Lung (tissue), 12 donors: ENCODE results near the gene SEC14L1. TPM values are rescaled to one million over a fixed set of nuclear protein-coding genes. Genes with fewer than 3 reads are reported as not detected.
A peak's percentile ranks its signal among the peaks of the same experiment; 100 is the strongest.

Source experiments
- ATAC-seq: fragments of 200-7000 bp; cut with Tn5 transposase; one replicate; pipeline ENCODE4 v1.9.1; 2020; ENCODE audit warnings: moderate number of reproducible peaks; ENCODE audit not compliant: insufficient read depth, low FRiP score
- DNase-seq, 3 donors: peaks; one replicate each; pipeline ENCODE4 v3.0.0-alpha.2; 2013 to 2017
- H3K27ac ChIP-seq, 2 donors: one replicate each; pipeline ENCODE4 v1.5.1; 2013; ENCODE audit warnings: mild to moderate bottlenecking in 2 of 2, moderate library complexity in 2 of 2, control low read depth in 1 of 2, inconsistent platforms in 1 of 2, low read depth in 1 of 2, low read length in 1 of 2
- H3K27me3 ChIP-seq, 3 donors: one replicate each; pipeline ENCODE4 v1.5.1; 2013; ENCODE audit warnings: low read length in 2 of 3; ENCODE audit not compliant: control insufficient read depth in 3 of 3, insufficient read depth in 3 of 3
- H3K36me3 ChIP-seq, 4 donors: one replicate each; pipeline ENCODE4 v1.5.1; 2013; ENCODE audit warnings: low read length in 4 of 4, mild to moderate bottlenecking in 1 of 4, moderate library complexity in 1 of 4; ENCODE audit not compliant: control insufficient read depth in 4 of 4, insufficient read depth in 4 of 4
- H3K4me1 ChIP-seq, 5 donors: one replicate each; pipeline ENCODE4 v1.5.1; 2013; ENCODE audit warnings: low read length in 5 of 5, mild to moderate bottlenecking in 2 of 5, moderate library complexity in 1 of 5; ENCODE audit not compliant: control insufficient read depth in 5 of 5, insufficient read depth in 5 of 5
- H3K4me3 ChIP-seq: one replicate; pipeline ENCODE4 v1.5.1; 2013; ENCODE audit warnings: mild to moderate bottlenecking, control low read depth, moderate library complexity
- H3K9ac ChIP-seq, 2 donors: one replicate each; pipeline ENCODE4 v1.5.1; 2013; ENCODE audit warnings: low read length in 2 of 2, control low read depth in 1 of 2; ENCODE audit not compliant: insufficient read depth in 1 of 2
- H3K9me3 ChIP-seq, 4 donors: one replicate each; pipeline ENCODE4 v1.5.1; 2013; ENCODE audit warnings: low read length in 3 of 4, mild to moderate bottlenecking in 1 of 4, moderate library complexity in 1 of 4; ENCODE audit not compliant: control insufficient read depth in 4 of 4, insufficient read depth in 3 of 4
- WGBS, 2 donors: extraction: QIAGEN DNeasy Blood & Tissue Kit; methylation state at CpG; one replicate each; pipeline ENCODE4 v1.1.7; 2013; 5-methylcytosine and 5-hydroxymethylcytosine counted together
- polyA plus RNA-seq, 2 donors: library from polyadenylated mRNA; stranded (reverse); fragments of 200-250 nt; gene quantifications; one replicate each; pipeline ENCODE4 v1.2.1, GENCODE V29; 2013
- total RNA-seq, 2 donors: library from RNA; depleted of rRNA in 1 of 2; stranded (reverse); fragments of >200 nt in 1 of 2; gene quantifications; one replicate each; pipeline ENCODE4 v1.2.1, GENCODE V29; 2014 to 2021
- TF ChIP-seq, protein P1 (sequence below): IDR thresholded peaks from 2 replicates; pipeline ENCODE4 v1.5.1; 2012; ENCODE audit warnings: mild to moderate bottlenecking; ENCODE audit errors: control extremely low read depth, extremely low read depth
- donor health status: control.
- donor health status: control.
- donor health status: Bipolar disorder and iron deficiency.
- donor health status: healthy.
- donor health status: DM: yes; HTN: yes; CAD: no.

Gene SEC14L1
- total and polyA plus RNA-seq, 4 donors, result 41.6 to 171 (median 135) TPM

DNA sequence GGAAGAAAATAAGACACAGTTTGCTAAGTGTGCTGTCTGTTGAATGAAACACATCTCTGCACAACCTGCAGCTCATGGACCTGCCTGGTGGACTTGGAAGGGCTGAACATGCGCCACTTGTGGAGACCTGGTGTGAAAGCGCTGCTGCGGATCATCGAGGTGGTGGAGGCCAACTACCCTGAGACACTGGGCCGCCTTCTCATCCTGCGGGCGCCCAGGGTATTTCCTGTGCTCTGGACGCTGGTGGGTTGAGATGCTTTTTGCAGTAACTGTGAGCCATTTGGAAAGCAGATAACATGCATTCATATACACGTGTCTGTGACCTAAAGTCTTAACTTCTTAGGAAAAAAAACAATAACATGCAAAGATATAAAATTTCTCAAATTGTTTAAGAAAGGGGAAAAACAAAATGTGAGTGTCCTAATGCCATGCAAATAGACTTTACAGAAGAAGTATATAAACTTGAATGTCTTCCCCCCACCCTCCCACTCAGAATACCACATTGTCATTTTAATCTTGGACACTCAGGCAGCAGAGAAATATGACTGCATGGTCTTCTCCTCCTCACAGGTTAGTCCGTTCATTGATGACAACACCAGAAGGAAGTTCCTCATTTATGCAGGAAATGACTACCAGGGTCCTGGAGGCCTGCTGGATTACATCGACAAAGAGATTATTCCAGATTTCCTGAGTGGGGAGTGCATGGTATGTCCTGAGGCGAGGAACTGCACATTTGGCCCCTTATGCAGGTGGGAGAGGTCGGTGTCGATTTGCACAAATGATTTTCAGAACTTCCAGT lies 65.6 kb downstream of the SEC14L1 start:
- Histone ChIP-seq H3K36me3 (peaks cover 14 to 61% (median 46%) of the 10 kb centered on the region in 4 donors), H3K27ac (peak overlapping the region in 1 of 2 donors; percentile 27)

DNA sequence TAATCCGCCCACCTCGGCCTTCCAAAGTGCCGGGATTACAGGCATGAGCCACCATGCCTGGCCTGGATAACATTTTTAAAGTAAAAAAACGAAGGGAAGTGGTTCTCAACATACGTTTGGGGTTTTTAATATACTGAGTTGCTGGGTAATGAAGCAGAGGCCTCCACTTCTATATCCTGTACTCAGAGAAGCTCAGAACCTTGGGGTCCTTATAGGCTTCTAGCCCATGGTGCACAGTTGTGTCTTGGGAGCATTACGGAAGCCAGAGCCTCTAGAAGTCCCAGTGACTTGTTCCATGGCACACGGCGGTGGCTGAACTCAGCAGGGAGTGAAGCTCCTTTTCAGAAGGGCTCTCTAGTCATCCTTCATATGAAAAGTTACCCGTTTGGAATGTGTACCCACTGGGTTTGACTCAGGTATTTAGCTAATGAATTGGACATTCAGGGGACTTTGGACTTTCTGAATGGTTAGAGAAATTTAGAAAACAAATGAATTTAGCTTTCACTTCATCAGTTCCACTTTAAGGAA lies 67.0 kb downstream of the SEC14L1 start:
- ATAC-seq (no peak), DNase-seq (no peak)
- 82 to 90% methylated on average over 9 of the region's 9 CpGs for WGBS, 2 donors
- Histone ChIP-seq H3K4me1 (peaks cover 0 to 4% (median 0%) of the 10 kb centered on the region in 5 donors), H3K9ac (no peak overlapping the region), H3K4me3 (no peak overlapping the region), H3K27ac (peak overlapping the region in 1 of 2 donors; percentile 34), H3K36me3 (peaks cover 18 to 70% (median 54%) of the 10 kb centered on the region in 4 donors), H3K9me3 (no peaks in the 10 kb centered on the region), H3K27me3 (no peaks in the 10 kb centered on the region)
- TF ChIP-seq, protein P1, sequence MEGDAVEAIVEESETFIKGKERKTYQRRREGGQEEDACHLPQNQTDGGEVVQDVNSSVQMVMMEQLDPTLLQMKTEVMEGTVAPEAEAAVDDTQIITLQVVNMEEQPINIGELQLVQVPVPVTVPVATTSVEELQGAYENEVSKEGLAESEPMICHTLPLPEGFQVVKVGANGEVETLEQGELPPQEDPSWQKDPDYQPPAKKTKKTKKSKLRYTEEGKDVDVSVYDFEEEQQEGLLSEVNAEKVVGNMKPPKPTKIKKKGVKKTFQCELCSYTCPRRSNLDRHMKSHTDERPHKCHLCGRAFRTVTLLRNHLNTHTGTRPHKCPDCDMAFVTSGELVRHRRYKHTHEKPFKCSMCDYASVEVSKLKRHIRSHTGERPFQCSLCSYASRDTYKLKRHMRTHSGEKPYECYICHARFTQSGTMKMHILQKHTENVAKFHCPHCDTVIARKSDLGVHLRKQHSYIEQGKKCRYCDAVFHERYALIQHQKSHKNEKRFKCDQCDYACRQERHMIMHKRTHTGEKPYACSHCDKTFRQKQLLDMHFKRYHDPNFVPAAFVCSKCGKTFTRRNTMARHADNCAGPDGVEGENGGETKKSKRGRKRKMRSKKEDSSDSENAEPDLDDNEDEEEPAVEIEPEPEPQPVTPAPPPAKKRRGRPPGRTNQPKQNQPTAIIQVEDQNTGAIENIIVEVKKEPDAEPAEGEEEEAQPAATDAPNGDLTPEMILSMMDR, result no peak

More for the DNA sequence above, 65.6 kb downstream of the SEC14L1 start:
- ATAC-seq, result peak; percentile 63
- Histone ChIP-seq H3K9ac (no peak overlapping the region), H3K9me3 (no peaks in the 10 kb centered on the region), H3K27me3 (no peaks in the 10 kb centered on the region), H3K4me1 (peaks cover 0 to 4% (median 0%) of the 10 kb centered on the region in 5 donors), H3K4me3 (no peak overlapping the region)
- TF ChIP-seq, protein P1, result no peak
- DNase-seq, result no peak
- 47 to 61% methylated on average over 14 of the region's 14 CpGs for WGBS, 2 donors

DNA sequence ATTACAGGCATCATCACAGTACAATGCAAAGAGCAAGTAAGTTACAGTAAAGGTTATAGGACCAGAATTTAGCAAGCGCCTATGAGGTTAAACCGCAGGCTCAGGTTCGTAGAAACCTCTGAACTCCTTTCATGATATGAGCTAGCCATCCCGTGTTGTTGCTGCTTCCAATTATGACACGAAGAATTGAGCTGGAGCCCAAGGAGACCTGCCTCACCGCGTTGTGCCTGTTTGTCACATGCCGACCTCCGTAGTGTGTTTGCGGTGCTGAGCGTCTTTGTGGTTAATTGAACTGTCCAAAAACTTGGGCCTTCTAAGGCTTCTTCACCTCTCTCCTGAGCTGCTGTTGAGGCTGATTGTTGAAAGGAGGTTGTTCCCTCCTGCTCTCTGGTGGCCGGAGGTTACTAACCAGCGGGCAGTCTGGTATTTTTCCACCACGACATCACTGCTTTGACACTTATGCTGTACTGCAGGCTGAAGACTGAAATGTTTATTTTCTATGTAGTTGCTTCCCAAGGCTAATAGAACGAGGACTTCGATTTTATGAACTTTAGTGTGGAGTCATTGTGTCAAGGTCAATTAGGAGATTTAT lies 67.5 kb downstream of the SEC14L1 start:
- TF ChIP-seq, protein P1, result no peak
- DNase-seq, result peak in 2 of 3 donors; percentile 38 to 58
- Histone ChIP-seq H3K4me1 (peaks cover 0 to 4% (median 0%) of the 10 kb centered on the region in 5 donors), H3K9ac (no peak overlapping the region), H3K36me3 (peaks cover 14 to 67% (median 57%) of the 10 kb centered on the region in 4 donors), H3K4me3 (no peak overlapping the region), H3K9me3 (no peaks in the 10 kb centered on the region), H3K27me3 (no peaks in the 10 kb centered on the region), H3K27ac (peak overlapping the region; percentile 5 to 21)
- no peak for ATAC-seq
- WGBS, 2 donors, result 63 to 74% methylated on average over 16 of the region's 16 CpGs
